Activated effector memory CD4-positive, alpha-beta T cell treated with Interleukin-2 at 50 U/mL for 16 hours (primary cell): ENCODE data around the gene SIRPD.
"Not testable (repeated sequence)": the region's sequence is repeated elsewhere in the genome, so short reads cannot be mapped to it uniquely, and the experiment has no call there.

Experiments
- DNase-seq: peaks from one replicate; pipeline ENCODE4 v3.0.0-alpha.2; 2020

SIRPD gene

DNA sequence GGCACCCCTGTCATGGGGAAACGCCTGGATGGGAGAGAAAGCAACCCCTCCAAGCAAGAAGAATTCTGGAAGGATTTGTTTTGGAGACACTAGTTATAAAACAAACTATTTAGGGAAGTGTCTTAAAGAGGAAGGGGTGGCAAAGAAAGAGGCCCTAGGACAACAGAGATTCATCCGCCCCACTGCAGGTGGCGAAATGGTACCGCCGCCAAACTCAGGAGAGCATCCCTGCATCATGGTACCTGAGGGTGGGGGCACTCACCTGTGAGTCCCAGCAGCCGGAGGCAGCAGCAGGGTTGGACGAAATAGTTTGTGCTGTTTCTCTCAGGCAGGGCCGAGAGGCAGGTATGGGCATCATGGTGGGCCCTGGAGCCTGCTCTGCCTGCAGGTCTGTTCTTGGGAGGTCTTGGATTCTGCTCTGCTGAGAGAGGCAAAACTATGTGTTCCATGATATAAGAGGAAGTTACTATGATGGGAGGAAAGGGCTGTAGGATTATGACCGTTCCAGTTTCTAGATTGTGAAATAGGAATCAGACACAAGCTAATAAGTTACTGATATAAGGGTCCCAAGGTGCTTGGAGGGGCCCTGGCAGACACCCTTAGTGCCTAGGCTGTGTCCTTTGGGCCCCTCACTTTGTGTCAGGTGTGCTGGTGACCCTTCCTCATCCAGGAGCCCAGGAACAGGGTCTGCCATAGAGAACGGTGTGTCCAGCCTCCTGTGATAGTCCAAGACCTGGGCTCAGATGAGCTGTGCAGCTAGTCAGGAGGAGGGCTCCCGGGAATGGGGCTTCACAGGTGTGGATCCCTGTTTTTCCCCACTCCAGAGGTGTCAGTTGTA is 20.4 kb downstream of the SIRPD start:
- no peak for DNase-seq

DNA sequence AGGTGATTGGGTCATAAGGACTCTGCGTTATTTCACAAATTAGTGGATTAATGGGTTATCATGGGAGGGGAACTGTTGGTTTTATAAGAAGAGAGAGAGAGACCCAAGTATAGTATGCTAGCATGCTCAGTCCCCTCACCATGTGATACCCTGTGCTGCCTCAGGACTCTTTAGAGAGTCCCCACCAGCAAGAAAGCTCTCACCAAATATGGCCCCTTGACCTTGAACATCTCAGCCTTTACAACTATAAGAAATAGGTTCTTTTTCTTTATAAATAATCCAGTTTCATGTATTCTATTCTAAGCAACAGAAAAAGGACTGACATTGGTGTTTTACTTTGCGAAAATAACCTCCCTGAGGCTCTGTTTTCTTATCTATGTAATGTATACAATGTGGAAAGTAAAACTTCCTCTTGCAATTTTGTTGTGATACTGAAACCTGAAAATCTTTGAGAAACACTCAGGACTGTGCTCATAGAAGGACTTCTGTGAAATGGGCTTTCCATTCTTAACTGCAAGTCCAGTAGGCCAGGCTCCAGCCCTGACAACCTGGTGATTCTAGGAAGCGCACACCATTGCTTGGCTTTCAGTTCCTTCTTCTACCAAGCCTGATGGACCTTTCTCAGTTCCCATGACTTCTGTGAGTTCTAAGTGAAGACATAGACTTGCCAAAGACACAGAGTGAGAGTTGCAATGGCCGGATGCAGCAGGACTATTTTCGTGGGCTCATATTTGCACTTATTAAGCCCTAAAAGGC is 21.9 kb downstream of the SIRPD start:
- no peak for DNase-seq

DNA sequence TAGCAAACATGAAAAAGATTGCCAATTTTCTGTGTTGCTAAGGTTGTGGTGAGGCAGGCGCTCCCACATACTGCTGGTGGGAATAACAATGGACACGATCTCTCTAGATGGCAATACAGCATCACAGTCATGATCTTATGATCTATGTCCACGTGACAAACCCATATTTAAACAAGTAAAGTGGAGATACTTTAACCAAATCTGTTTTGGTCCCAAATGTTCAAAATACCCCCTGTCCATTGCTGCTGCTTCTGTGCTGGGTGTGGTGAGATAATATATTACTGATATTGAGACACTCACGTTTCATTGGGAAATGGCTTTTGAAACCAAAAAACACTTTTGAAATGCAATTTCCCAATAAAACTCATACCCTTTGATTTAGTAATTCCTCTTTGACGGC is 23.0 kb downstream of the SIRPD start:
- no peak for DNase-seq

DNA sequence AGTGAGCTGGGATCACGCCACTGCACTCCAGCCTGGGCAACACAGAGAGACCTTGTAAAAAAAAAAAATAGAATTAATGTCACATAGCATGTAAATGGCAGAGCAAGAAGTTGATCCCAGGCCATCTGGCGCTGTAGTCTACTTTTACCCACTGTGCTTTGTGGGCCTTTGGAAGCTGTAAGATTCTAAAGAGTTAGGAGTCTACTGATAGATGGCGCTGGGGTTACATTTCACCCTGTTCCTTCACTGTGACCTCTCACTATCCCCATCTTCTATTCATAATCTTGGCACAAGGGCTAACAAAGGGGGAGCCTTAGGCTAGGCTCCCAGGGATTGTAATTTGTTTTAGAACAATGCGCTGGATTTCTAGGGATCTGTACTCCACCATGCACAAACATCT is 24.4 kb downstream of the SIRPD start:
- no peak for DNase-seq

DNA sequence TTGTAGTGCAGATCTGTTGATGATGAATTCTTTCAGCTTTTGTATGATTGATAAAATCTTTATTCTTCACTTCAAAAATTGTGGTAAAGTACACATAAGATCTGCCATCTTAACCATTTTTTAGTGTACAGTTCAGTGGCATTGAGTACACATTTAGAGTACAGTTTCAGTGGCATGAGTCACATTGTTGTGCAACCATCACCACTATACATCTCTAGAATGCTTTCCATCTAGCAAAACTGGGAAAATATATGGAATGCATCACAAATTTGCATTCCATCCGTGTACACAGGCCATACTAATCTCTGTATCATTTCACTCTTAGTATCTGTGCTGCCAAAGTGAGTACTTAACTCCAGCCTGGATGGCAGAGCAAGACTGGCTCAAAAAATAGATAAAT is 28.7 kb downstream of the SIRPD start:
- no peak for DNase-seq

DNA sequence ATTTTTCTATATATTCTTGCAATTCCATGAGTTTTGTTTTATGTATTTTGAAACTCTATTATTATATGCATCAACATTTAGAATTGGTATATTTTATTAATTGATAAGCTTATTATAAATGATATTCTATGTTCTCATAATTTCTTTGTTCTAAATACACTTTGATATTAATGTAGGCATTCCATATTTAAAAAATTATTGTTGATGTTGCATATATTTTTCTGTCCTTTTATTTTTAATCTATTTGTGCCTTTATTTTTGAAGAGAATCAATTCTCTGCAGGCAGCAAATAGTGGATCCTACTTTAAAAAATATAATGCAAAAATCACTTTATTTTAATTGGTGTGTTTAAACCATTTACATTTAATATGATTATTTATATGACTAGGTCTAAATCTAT is 29.6 kb downstream of the SIRPD start:
- no peak for DNase-seq

DNA sequence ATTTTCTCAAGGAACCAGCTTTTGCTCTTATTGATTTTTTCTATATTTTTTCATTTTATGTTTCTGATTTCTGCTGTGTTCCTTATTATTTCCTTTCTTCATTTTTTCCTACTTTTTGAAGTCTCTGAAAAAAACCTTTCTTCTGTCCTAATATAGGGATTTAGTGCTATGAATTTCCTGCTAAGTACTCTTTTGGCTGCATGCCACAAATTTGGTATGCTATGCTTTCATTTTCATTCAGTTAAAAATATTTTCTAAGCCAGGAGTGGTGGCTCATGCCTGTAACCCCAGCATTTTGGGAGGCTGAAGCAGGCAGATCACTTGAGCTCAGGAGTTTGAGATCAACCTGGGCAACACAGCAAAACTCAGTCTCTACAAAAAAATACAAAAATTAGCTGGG is 30.6 kb downstream of the SIRPD start:
- DNase-seq = no peak

DNA sequence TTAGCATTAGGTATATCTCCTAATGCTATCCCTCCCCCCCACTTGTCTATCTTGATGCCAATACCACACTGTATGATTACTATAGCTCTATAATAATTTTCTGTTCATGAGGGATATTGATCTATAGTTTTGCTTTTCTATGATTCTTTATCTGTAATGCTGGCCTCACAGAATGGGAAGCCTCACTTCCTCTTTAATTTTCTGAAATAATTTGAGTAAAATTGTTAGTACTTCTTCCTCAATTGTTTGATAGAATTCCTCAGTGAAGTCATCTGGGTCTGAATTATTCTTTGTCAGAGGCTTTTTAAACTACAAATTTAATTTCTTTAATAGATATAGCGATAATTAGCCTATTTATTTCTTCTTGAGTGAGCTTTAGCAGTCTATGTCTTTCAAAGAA is 31.2 kb downstream of the SIRPD start:
- DNase-seq = no peak

DNA sequence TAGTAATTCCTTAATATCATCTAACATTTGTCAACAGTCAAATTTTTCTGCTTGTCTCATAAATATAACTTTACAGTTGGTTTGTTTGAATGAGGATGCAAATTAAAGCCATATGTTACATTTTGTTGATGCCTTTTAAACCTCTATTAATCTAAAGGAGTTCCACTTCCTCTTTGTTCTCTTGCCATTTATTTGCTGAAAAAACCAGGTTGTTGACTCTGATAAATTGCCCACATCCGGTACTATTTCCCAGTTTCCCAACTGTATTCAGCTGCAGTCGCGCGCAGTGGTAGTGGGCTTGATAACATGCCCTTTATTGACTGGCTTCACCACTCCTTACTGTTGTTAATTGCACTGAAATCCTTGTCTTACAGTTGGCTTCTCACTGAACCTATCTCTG is 33.5 kb downstream of the SIRPD start:
- DNase-seq = no peak

DNA sequence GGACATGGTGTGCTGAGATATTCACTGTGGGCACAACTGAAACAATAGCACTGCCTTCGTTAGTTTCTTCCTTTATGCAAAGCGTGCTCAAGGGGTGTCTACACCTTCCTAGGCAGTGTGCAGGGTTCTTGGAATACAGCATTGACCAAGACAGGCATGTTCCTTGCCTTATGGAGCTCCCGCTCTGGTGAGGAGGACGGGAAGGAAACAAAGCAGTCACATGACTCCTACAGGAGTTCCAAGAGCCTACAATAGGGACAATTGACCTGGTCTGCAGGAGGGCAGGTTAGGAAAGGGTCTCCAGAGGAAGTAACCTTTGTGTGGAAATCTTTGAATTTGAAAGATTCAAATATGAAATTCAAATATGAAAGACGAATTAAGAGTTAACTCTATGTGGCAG is 40.5 kb downstream of the SIRPD start:
- no peak for DNase-seq

DNA sequence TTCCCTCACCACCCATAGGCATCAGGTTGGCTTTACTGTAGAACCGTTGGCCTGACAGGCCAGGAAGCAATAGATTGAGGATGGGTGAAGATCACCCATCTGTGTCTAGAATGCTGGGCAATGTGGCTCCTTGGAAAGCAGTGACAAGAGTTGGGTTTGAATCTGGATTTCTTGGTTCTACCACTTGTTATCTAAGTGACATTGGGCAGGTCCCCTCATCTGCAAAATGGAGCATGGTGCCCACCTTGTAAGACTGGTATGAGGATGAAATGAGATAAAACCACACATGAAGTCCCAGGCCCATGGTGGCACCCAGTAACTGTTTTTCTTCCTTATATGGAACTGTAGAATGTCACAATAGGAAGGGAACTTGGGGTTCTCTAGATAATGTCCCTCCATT is 43.7 kb downstream of the SIRPD start:
- DNase-seq = no peak

DNA sequence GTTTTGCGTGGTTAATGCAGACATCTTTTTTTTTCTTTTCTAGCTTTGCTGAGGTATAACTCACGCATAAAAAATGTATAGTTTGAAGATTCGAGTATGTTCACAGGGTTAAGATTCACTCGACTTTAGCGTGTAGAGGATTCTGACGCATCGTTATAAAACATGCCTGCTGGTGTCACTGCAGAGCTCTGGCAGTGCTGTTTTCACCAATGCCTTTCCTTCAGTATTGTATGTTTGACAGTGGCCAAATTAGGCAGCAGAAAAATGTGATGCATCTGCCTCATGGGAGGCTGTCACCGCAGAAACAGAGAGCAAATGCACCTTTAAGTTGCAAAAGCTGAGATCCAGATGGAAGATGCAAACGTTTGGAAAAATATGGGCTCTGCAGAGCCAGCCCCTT is 48.3 kb downstream of the SIRPD start:
- DNase-seq = no peak

DNA sequence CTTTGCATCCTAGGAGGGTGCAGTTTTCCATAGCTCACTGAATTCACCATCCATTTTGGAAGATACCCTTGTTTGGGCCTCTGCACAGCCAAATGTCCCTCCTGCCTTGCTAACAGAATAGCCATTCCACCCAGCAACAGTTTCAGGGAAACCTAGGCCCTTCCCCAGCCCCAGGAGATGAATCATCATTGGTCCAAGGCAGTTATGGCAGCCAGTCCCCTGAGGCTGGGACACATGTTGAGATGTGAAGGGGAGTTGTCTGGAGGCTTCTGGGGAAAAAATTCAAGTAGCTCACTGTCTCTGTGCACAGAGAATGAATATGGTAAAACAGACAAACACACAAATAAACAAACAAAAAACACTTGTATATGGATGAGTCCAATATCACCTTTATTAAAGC is 48.9 kb downstream of the SIRPD start:
- DNase-seq = no peak

DNA sequence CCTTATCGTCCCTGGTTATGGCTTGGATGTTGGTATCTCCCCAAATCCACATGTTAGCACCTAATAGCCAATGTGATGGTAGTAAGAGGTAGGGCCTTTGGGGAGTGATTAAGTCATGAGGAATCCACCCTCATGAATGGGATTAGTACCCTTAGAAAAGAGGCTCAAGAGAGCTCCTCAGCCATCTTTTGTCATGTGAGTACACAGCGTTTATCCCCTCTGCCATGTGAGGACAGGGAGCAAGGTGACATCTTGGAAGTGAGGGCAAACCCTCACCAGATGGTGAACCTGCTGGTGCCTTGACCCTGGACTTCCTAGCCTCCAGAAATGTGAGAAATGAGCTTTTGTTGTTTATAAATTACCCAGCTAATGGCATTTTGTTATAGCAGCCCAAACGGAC is 50.2 kb downstream of the SIRPD start:
- no peak for DNase-seq

DNA sequence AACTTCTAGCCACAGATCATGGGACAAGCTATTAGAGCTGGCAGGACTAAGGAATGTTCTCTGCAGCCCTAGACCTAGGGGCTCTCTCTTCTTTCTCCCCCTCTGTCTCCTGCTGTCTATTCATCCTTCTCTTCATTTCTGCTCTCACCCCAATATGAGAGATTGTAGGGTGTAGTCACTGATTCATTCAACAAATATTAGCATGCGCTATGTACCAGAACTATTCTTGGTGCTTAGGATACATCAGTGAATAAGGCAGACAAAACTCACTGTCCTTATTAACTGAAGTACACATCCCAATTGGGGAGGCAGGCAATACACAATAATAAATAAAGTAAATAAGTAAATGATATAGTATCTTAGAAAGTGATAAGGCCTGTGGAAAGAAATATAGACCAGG is 51.6 kb downstream of the SIRPD start:
- no peak for DNase-seq

DNA sequence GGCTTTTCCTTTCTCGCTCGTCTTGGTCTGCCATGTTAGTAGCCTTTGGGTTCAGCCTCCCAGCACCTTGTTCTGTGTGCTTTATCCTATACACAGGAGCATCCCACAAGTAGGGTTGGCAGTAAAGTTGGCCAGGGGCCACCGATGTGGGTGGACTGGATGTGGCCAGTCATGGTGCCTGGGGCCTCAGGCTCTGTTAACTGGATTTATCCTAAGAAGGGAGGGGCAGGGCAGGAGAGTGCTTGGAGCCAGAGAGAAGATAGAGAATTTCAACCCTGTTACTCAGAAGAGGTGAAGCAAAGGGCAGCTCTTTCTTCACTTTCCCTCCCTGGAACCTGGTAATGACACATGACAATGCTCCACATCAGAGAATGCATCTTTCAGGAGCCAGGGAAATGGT is 52.1 kb downstream of the SIRPD start:
- DNase-seq = no peak

DNA sequence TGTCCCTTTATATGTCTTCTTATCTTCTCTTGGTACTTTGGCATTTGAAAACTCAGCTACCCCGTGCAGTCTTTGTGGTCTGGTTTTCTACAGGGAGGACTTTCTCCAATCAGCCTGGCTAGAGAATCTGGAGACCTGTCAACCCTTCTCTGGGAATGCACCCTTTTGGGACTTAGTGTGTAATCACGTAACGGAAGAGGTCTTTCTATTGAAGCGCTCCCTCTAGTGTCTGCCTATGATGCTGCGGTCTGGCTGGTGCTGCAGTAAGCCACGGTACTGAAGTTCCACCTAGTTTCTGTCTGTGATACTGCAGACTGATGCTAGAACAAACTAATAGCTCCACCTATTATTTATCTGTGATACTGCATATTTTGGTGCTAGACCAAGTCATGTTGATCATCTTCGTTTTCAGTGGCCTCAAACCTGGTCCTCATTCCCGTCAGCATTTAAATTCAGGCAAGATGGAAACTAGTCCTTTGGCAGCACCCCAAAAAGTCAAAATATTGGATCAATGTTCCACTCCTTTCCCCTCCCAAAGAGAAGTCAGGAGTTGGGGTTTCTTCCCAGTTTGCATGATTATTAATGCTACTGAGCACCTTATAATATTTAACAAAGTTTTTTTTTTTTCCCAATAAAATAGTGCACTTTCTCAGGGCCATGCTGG is 53.8 kb downstream of the SIRPD start:
- DNase-seq = peak; percentile 60

DNA sequence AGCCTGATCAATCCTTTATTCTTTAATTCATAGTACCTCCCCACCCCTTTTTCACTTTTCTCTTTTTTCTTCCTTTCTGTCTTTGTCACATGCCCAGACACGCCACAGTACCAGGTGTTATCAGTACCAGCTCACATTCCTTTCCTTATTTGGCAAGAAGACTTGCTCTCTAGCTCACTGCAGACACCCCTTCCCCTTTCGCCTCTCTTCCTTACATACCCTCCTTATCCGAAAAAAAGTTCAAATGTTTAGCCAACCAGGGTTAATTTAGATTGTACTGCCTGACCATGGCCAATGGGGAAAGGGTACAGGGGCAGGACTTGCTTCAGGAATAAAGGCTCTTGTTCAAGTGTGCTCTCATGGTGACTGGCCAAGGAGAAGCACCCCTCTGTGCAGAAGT is 57.0 kb downstream of the SIRPD start:
- DNase-seq = no peak

DNA sequence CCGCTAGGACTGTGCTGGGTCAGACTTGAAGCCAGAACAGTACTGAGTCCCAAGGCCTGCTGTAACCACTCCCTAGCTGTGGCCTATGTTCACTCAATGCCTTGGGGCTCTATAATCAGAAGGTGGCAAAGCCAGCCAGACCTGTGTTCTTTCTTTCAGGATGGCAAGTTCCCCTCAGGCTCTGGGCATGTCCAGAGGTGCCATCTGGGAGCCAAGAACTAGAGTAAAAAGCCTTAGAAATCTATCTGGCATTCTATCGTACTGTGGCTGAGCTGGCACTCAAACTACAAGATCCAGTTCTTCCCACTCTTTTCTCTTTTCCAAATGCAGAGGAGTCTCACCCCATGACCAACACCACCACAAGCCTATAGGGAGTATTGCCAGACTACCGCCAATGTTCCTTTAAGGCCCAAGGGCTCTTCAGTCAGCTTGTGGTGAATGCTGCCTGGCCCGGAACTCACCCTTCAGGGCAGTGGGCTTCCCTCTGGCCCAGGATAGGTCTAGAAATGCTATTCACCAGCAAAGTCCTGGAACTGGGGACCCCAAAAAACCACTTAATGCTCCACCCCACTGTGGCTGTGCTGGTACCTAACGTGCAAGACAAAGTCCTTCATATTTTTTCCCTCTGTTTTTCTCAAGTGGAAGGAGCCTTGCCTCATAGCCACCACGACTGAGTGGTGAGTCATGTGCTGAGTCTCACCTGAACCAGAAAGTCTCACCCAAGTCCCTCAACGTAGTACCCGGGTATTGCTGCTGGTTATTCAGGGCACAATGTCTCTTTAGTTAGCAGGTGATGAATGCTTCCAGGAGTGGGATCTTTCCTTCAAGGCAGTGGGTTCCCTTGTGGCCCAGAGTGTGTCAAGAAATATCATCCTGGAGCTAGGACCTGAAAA is 57.7 kb downstream of the SIRPD start:
- DNase-seq = no peak

DNA sequence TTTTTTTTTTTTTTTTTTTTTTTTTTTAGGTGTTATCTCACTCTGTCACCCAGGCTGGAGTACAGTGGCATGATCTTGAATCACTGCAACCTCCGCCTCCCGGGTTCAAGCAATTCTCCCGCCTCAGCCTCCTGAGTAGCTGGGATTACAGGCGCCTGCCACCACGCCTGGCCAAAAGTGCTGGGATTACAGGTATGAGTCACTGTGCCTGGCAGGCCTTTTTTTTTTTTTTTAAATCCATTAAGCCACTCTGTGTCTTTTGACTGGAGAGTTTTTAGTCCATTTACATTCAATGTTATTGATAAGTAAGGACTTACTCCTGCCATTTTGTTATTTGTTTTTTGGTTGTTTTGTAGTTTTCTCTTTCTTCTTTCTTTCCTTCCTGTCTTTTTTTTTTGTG is 60.1 kb downstream of the SIRPD start:
- DNase-seq = not testable (repeated sequence)

DNA sequence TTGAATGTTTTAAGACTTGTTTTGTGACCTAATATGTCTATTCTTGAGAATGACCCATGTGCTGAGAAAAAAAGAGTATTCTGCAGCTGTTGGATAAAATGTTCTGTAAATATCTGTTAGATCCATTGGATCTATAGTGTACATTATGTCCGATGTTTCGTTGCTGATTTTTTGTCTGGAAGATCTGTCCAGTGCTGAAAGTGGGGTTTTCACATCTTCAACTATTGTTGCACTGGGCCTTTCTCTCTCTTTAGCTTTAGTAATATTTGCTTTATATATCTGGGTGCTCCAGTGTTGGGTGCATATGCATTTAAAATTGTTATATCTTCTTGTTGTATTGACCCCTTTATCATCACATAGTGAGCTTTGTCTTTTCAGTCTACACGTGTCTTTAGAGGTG is 60.6 kb downstream of the SIRPD start:
- DNase-seq = no peak

DNA sequence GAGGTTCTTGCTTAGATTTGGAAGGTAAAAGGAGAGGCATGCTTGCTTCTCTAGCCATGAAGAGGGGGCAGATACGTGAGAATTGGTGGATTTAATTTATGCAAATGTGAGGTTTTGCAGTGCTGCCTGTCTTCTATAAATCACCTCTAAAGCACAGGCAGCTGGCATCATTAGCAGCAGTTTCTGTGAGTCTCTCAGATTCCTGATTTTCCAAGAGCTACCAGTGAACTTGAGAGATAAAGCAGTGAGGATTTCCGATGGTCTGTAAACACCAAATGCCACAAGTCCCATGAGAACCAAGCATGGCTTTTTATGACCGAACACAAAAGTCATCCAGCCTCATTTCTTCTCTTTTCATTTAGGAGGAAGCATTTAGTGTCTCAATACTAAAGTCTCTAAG is 63.1 kb downstream of the SIRPD start:
- no peak for DNase-seq

DNA sequence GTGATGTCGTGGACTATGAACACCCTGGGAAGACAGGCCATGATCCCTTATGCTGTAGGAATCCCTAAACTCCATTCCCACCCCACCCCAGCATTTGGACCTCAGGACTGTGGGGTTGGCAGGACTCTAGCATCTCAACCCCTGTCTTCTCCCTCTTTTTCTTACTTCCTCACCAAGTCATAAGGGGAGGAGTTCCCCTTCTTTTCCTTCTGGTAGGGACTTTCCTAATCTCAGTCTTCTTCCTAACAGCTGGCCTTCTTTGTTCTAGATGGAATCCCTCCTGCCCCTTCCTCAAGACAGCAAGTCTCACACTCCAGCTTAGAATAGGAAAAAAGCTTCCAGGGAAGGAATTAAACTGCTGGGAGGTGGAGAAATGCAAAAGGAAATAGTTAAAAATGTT is 64.0 kb downstream of the SIRPD start:
- no peak for DNase-seq
